Activated CD8-positive, alpha-beta memory T cell treated with anti-CD3 and anti-CD28 coated beads for 24 hours (primary cell): ENCODE data around the gene NOC2L.

ENCODE experiments used
- DNase-seq: peaks from one replicate; pipeline ENCODE4 v3.0.0-alpha.2; 2020

The NOC2L gene

GRCh38 chr1:927234-927633 lies 31.8 kb downstream of the NOC2L start:
- no peak for DNase-seq

GRCh38 chr1:925561-926421 lies 33.3 kb downstream of the NOC2L start:
- no peak for DNase-seq

GRCh38 chr1:924656-925560 lies 34.1 kb downstream of the NOC2L start:
- DNase-seq: no peak

GRCh38 chr1:923991-924655 lies 34.9 kb downstream of the NOC2L start:
- DNase-seq: no peak

GRCh38 chr1:923131-923990 lies 35.7 kb downstream of the NOC2L start, which contains the start of gene SAMD11:
Gene SAMD11 (plus strand): TSS chr1:923923. CDS start chr1:924432, 509 bp downstream.
- DNase-seq: peak; percentile 83

GRCh38 chr1:921011-921837 lies 37.8 kb downstream of the NOC2L start:
- DNase-seq: no peak

- DNase-seq: no peak
Observed at GRCh38 chr1:920521-920920, 38.5 kb downstream of the NOC2L start.

- DNase-seq: no peak
Observed at GRCh38 chr1:920010-920409, 39.0 kb downstream of the NOC2L start.

- DNase-seq: no peak
Observed at GRCh38 chr1:919271-919872, 39.7 kb downstream of the NOC2L start.

GRCh38 chr1:918843-919242 lies 40.2 kb downstream of the NOC2L start:
- no peak for DNase-seq

- no peak for DNase-seq
Observed at GRCh38 chr1:918353-918752, 40.7 kb downstream of the NOC2L start.

GRCh38 chr1:917466-918091 lies 41.5 kb downstream of the NOC2L start:
- DNase-seq: no peak

- no peak for DNase-seq
Observed at GRCh38 chr1:917076-917459, 42.0 kb downstream of the NOC2L start.

GRCh38 chr1:916173-917075 lies 42.6 kb downstream of the NOC2L start:
- DNase-seq: no peak

- DNase-seq: no peak
Observed at GRCh38 chr1:915295-916172, 43.5 kb downstream of the NOC2L start.

GRCh38 chr1:914891-915280 lies 44.2 kb downstream of the NOC2L start:
- DNase-seq: no peak

- DNase-seq: no peak
Observed at GRCh38 chr1:914131-914890, 44.7 kb downstream of the NOC2L start.
